ENCODE results near the gene SORCS1. TPM values are rescaled to one million over a fixed set of nuclear protein-coding genes. Genes with fewer than 3 reads are reported as not detected.

The SORCS1 gene
- total and polyA plus RNA-seq, 4 donors: 0.08 to 0.21 (median 0.09) TPM; not detected in 1

GRCh38 chr10:106707657-106708056 is 456.8 kb downstream of the SORCS1 start (continued):
- TF ChIP-seq REST (IDR thresholded peaks at IDR 0.05) (no peak), TAF1 (conservative IDR thresholded peaks at IDR 0.05) (no peak), HNF4A (conservative IDR thresholded peaks at IDR 0.05) (no peak)

- DNase-seq (ENCODE audit: low spot score): no peak
- no peaks in the 10 kb centered on the region for H3K4me1 ChIP-seq (ENCODE audit: control insufficient read depth in 4 of 4, insufficient read depth in 4 of 4, low read length in 3 of 4)
- no peak for TF ChIP-seq ATF3 (IDR thresholded peaks at IDR 0.05)
- no peak for TF ChIP-seq NR2F2 (IDR thresholded peaks at IDR 0.05)
- no peak for TF ChIP-seq FOXA2 (IDR thresholded peaks at IDR 0.05)
- no peak for TF ChIP-seq EGR1 (IDR thresholded peaks at IDR 0.05; ENCODE audit: low read depth in 2 of 2)
- TF ChIP-seq REST (IDR thresholded peaks at IDR 0.05): no peak
- no peak for TF ChIP-seq RXRA (IDR thresholded peaks at IDR 0.05)
- TF ChIP-seq MAX (IDR thresholded peaks at IDR 0.05): no peak
- no peak for TF ChIP-seq GABPA (IDR thresholded peaks at IDR 0.05 in 1 of 2, conservative IDR thresholded peaks at IDR 0.05 in 1 of 2)
- TF ChIP-seq TAF1 (conservative IDR thresholded peaks at IDR 0.05): no peak
- TF ChIP-seq RAD21 (IDR thresholded peaks at IDR 0.05): no peak
- no peak for TF ChIP-seq YY1 (IDR thresholded peaks at IDR 0.05)
- TF ChIP-seq HNF4G (IDR thresholded peaks at IDR 0.05): no peak
- no peak for TF ChIP-seq JUND (IDR thresholded peaks at IDR 0.05)
- no peak for TF ChIP-seq ZBTB33 (IDR thresholded peaks at IDR 0.05)
- no peak for TF ChIP-seq SP1 (IDR thresholded peaks at IDR 0.05)
- TF ChIP-seq CTCF (IDR thresholded peaks at IDR 0.05; ENCODE audit: low read depth, low read length, missing input control): no peak
- TF ChIP-seq FOXA1 (IDR thresholded peaks at IDR 0.05): no peak
- TF ChIP-seq HNF4A (conservative IDR thresholded peaks at IDR 0.05): no peak
- H3K4me3 ChIP-seq (ENCODE audit: low read depth in 1 of 3, low read length in 3 of 3): no peak overlapping the region
- H3K9me3 ChIP-seq (ENCODE audit: control insufficient read depth in 4 of 4, low read length in 3 of 4): no peaks in the 10 kb centered on the region
- no peak overlapping the region for H3K27ac ChIP-seq (ENCODE audit: low read depth in 1 of 2, low read length in 2 of 2)
- no peak overlapping the region for H3K9ac ChIP-seq (ENCODE audit: low read depth in 1 of 2, low read length in 2 of 2)
- peaks cover 0 to 8% (median under 1%) of the 10 kb centered on the region in 4 donors for H3K27me3 ChIP-seq (ENCODE audit: control insufficient read depth in 4 of 4, insufficient read depth in 4 of 4, low read length in 3 of 4)
- no peaks in the 10 kb centered on the region for H3K36me3 ChIP-seq (ENCODE audit: control insufficient read depth in 4 of 4, insufficient read depth in 3 of 4, low read depth in 1 of 4, low read length in 3 of 4)
Observed at GRCh38 chr10:106706127-106706526, 458.4 kb downstream of the SORCS1 start.
